Upper lobe of left lung (tissue), 6 donors: ENCODE data around the gene CNDP2. TPM values are rescaled to one million over a fixed set of nuclear protein-coding genes. Genes with fewer than 3 reads are reported as not detected.

ENCODE experiments used
- ATAC-seq, 2 donors: fragments of 200-7000 bp; cut with Tn5 transposase; one replicate each; pipeline ENCODE4 v1.9.1; 2022; ENCODE audit warnings: mild to moderate bottlenecking in 2 of 2, moderate library complexity in 2 of 2; ENCODE audit not compliant: low FRiP score in 2 of 2
- DNase-seq, 2 donors: peaks; one replicate each; pipeline ENCODE4 v3.0.0-alpha.2; 2019 to 2020
- H3K27ac ChIP-seq, 4 donors: fragments of 200-600 bp; sonication (generic); one replicate each; pipeline ENCODE4 v1.5.1; 2016 to 2019
- H3K27me3 ChIP-seq, 4 donors: fragments of 200-600 bp; sonication (generic); one replicate each; pipeline ENCODE4 v1.5.1; 2017 to 2019
- H3K36me3 ChIP-seq, 4 donors: fragments of 200-600 bp; sonication (generic); one replicate each; pipeline ENCODE4 v1.5.1; 2016 to 2019
- H3K4me1 ChIP-seq, 4 donors: fragments of 200-600 bp; sonication (generic); one replicate each; pipeline ENCODE4 v1.5.1; 2018 to 2019
- H3K4me3 ChIP-seq, 4 donors: fragments of 200-600 bp; sonication (generic); one replicate each; pipeline ENCODE4 v1.5.1; 2017 to 2019; ENCODE audit warnings: mild to moderate bottlenecking in 2 of 4, moderate library complexity in 1 of 4
- H3K9me3 ChIP-seq, 4 donors: fragments of 200-600 bp; sonication (generic); one replicate each; pipeline ENCODE4 v1.5.1; 2018 to 2019
- CTCF ChIP-seq, 6 experiments: fragments of 450-650 bp in 4 of 6; fragments of 200-600 bp in 2 of 6; sonication (generic) in 2 of 6; IDR thresholded peaks; one replicate each; pipeline ENCODE4 v1.5.1; 2016 to 2019; ENCODE audit warnings: antibody characterized with exemption in 6 of 6
- EP300 ChIP-seq, 4 donors: sonication (generic); formaldehyde crosslinking; IDR thresholded peaks; one replicate each; pipeline ENCODE4 v1.5.1; 2017; ENCODE audit warnings: antibody characterized with exemption in 4 of 4, control low read depth in 2 of 4
- POLR2A ChIP-seq, 4 donors: fragments of 450-650 bp; IDR thresholded peaks; one replicate each; pipeline ENCODE4 v1.5.1; 2016 to 2017; ENCODE audit warnings: antibody characterized with exemption in 4 of 4, mild to moderate bottlenecking in 2 of 4
- POLR2AphosphoS5 ChIP-seq, 2 donors: sonication (generic); formaldehyde crosslinking; IDR thresholded peaks; one replicate each; pipeline ENCODE4 v1.5.1; 2017; ENCODE audit warnings: antibody characterized with exemption in 2 of 2
- WGBS, 2 donors: methylation state at CpG; one replicate each; pipeline ENCODE4 v1.1.5; 2017 to 2018; 5-methylcytosine and 5-hydroxymethylcytosine counted together
- total RNA-seq, 6 donors: library from RNA; depleted of rRNA in 4 of 6; stranded (reverse); fragments of >200 nt in 4 of 6; gene quantifications; one replicate each; pipeline versions ENCODE4 v1.1.0 to v1.2.1, GENCODE V29; 2016 to 2021
- donor health status: DM: no; HTN: no; CAD: no; lungs with moderate emphysema.
- donor health status: DM: no; HTN: yes; CAD: no; lungs with severe emphysema.

Gene CNDP2
- total RNA-seq, 6 donors from 2014 or later = 147 to 279 (median 196) TPM

GRCh38 chr18:74455386-74455785 lies 40.8 kb upstream of the CNDP2 start:
- H3K4me3 ChIP-seq = no peak overlapping the region
- 90 to 95% methylated on average over 10 of the region's 10 CpGs for WGBS, 2 donors
- DNase-seq = no peak
- H3K27ac ChIP-seq = no peak overlapping the region
- H3K27me3 ChIP-seq = peaks cover 0 to 26% (median 13%) of the 10 kb centered on the region in 4 donors
- peaks cover 9 to 17% (median 12%) of the 10 kb centered on the region in 4 donors for H3K4me1 ChIP-seq
- H3K36me3 ChIP-seq = no peaks in the 10 kb centered on the region
- H3K9me3 ChIP-seq = no peaks in the 10 kb centered on the region
- no peak for ATAC-seq
- no peak for TF ChIP-seq POLR2AphosphoS5 (IDR thresholded peaks at IDR 0.05)
- TF ChIP-seq CTCF (IDR thresholded peaks at IDR 0.05) = no peak
- TF ChIP-seq POLR2A (IDR thresholded peaks at IDR 0.05) = no peak
- no peak for TF ChIP-seq EP300 (IDR thresholded peaks at IDR 0.05)

GRCh38 chr18:74456017-74456348 lies 40.2 kb upstream of the CNDP2 start:
- peaks cover 0 to 26% (median 13%) of the 10 kb centered on the region in 4 donors for H3K27me3 ChIP-seq

GRCh38 chr18:74456349-74457042 lies 39.7 kb upstream of the CNDP2 start:
- no peak overlapping the region for H3K27ac ChIP-seq
- DNase-seq = peak in 1 of 2 donors; percentile 82

More at GRCh38 chr18:74456017-74456348, 40.2 kb upstream of the CNDP2 start:
- no peak for DNase-seq
- Histone ChIP-seq H3K9me3 (no peaks in the 10 kb centered on the region), H3K4me1 (peaks cover 9 to 17% (median 12%) of the 10 kb centered on the region in 4 donors), H3K4me3 (peak overlapping the region in 1 of 4 donors; percentile 39), H3K27ac (no peak overlapping the region), H3K36me3 (no peaks in the 10 kb centered on the region)
- no peak for ATAC-seq
- 17 to 24% methylated on average over 7 of the region's 7 CpGs for WGBS, 2 donors
- TF ChIP-seq POLR2A (IDR thresholded peaks at IDR 0.05) (no peak), EP300 (IDR thresholded peaks at IDR 0.05) (no peak), POLR2AphosphoS5 (IDR thresholded peaks at IDR 0.05) (no peak)

GRCh38 chr18:74457043-74457724 lies 39.0 kb upstream of the CNDP2 start, which contains the start of gene DIPK1C:
DIPK1C (minus strand) TSS chr18:74457308; CDS start chr18:74457259, 49 bp downstream.
- H3K4me1 ChIP-seq = peaks cover 9 to 17% (median 12%) of the 10 kb centered on the region in 4 donors
- no peaks in the 10 kb centered on the region for H3K9me3 ChIP-seq
- no peak for TF ChIP-seq CTCF (IDR thresholded peaks at IDR 0.05)
- no peak for TF ChIP-seq POLR2AphosphoS5 (IDR thresholded peaks at IDR 0.05)
- no peak for TF ChIP-seq POLR2A (IDR thresholded peaks at IDR 0.05)
- TF ChIP-seq EP300 (IDR thresholded peaks at IDR 0.05) = no peak
- ATAC-seq (peak in 1 of 2 donors; percentile 52), DNase-seq (peak in 1 of 2 donors; percentile 83)
- H3K27me3 ChIP-seq = peaks cover 0 to 26% (median 13%) of the 10 kb centered on the region in 4 donors
- peak within 1 kb of the TSS in 3 of 4 donors; percentile 24 to 39 (median 31) for H3K4me3 ChIP-seq
- no peak within 1 kb of the TSS for H3K27ac ChIP-seq
- no peaks in the 10 kb centered on the region for H3K36me3 ChIP-seq
- 1 to 5% methylated on average over 13 to 16 of the region's 76 CpGs for WGBS, 2 donors

More at GRCh38 chr18:74456349-74457042, 39.7 kb upstream of the CNDP2 start:
- peak in 1 of 2 donors; percentile 65 for ATAC-seq
- peaks cover 0 to 26% (median 13%) of the 10 kb centered on the region in 4 donors for H3K27me3 ChIP-seq
- H3K4me3 ChIP-seq = peak overlapping the region in 3 of 4 donors; percentile 24 to 39 (median 31)
- no peaks in the 10 kb centered on the region for H3K36me3 ChIP-seq
- H3K4me1 ChIP-seq = peaks cover 9 to 17% (median 12%) of the 10 kb centered on the region in 4 donors
- WGBS, 2 donors = 0 to 3% methylated on average over 3 to 32 of the region's 69 CpGs
- TF ChIP-seq POLR2AphosphoS5 (IDR thresholded peaks at IDR 0.05) (no peak), CTCF (IDR thresholded peaks at IDR 0.05) (no peak), POLR2A (IDR thresholded peaks at IDR 0.05) (no peak), EP300 (IDR thresholded peaks at IDR 0.05) (no peak)
- no peaks in the 10 kb centered on the region for H3K9me3 ChIP-seq
